Transverse colon (tissue), 4 donors: ENCODE data around the gene CDKN2AIP. TPM values are rescaled to one million over a fixed set of nuclear protein-coding genes. Genes with fewer than 3 reads are reported as not detected.
"Not testable (repeated sequence)": the region's sequence is repeated elsewhere in the genome, so short reads cannot be mapped to it uniquely, and the experiment has no call there.

Experiments used
- DNase-seq: peaks from one replicate; pipeline ENCODE4 v3.0.0-alpha.2; 2019
- H3K27ac ChIP-seq, 4 donors: fragments of 200-600 bp; sonication (generic); 2 replicates each; pipeline ENCODE4 v1.5.1; 2016 to 2018; ENCODE audit warnings: inconsistent platforms in 4 of 4
- H3K27me3 ChIP-seq: fragments of 200-600 bp; sonication (generic); 2 replicates; pipeline ENCODE4 v1.5.1; 2017; ENCODE audit warnings: inconsistent platforms
- H3K36me3 ChIP-seq, 4 donors: fragments of 200-600 bp; sonication (generic); 2 replicates each; pipeline ENCODE4 v1.5.1; 2017 to 2019; ENCODE audit warnings: inconsistent platforms in 4 of 4
- H3K4me1 ChIP-seq, 4 donors: fragments of 200-600 bp; sonication (generic); 2 replicates each; pipeline ENCODE4 v1.5.1; 2017 to 2020; ENCODE audit warnings: inconsistent platforms in 4 of 4
- H3K4me3 ChIP-seq, 4 donors: fragments of 200-600 bp; sonication (generic); 1 replicate in 1 of 4; 2 replicates in 3 of 4; pipeline versions ENCODE4 v1.5.1 to v1.6.1; 2017 to 2019; ENCODE audit warnings: inconsistent platforms in 4 of 4
- H3K9me3 ChIP-seq, 2 donors: fragments of 200-600 bp; sonication (generic); 2 replicates each; pipeline ENCODE4 v1.5.1; 2017 to 2019; ENCODE audit warnings: inconsistent platforms in 2 of 2
- CTCF ChIP-seq, 5 experiments: fragments of 200-600 bp in 3 of 5; fragments of 450-650 bp in 2 of 5; sonication (generic) in 3 of 5; IDR thresholded peaks; 1 replicate in 2 of 5; 2 replicates in 3 of 5; pipeline ENCODE4 v1.5.1; 2016 to 2017; ENCODE audit warnings: antibody characterized with exemption in 5 of 5, inconsistent platforms in 3 of 5, mild to moderate bottlenecking in 2 of 5, moderate library complexity in 1 of 5
- EP300 ChIP-seq: sonication (generic); formaldehyde crosslinking; IDR thresholded peaks from one replicate; pipeline ENCODE4 v1.6.1; 2017; ENCODE audit warnings: antibody characterized with exemption, low read depth
- POLR2A ChIP-seq: fragments of 450-650 bp; IDR thresholded peaks from one replicate; pipeline ENCODE4 v1.6.1; 2016; ENCODE audit warnings: antibody characterized with exemption, mild to moderate bottlenecking, moderate library complexity
- POLR2AphosphoS5 ChIP-seq, 3 donors: sonication (generic); formaldehyde crosslinking; IDR thresholded peaks; one replicate each; pipeline ENCODE4 v1.6.1; 2016; ENCODE audit warnings: antibody characterized with exemption in 3 of 3
- WGBS, 2 donors: methylation state at CpG; one replicate each; pipeline ENCODE4 v1.1.5; 2018; ENCODE audit warnings: low coverage in 1 of 2; 5-methylcytosine and 5-hydroxymethylcytosine counted together
- in situ Hi-C, 4 donors: fragments of 200-750 bp; cut with MboI; loops; one replicate each; pipeline versions ENCODE4 v1.15.0 to v1.15.1; 2017; ENCODE audit warnings: low sequenced_read_pairs in 3 of 4, low pct_ligation_motif_present in 1 of 4, low pct_unique_long_range_greater_than_20kb in 1 of 4
- intact Hi-C: fragments of 100-400 bp; cut with DNase I; formaldehyde crosslinking; loops from one replicate; pipeline ENCODE4 v1.15.1; 2023; ENCODE audit warnings: low total_unique reads
- total RNA-seq, 4 donors: library from RNA; depleted of rRNA; stranded (reverse); fragments of >200 nt; gene quantifications; one replicate each; pipeline ENCODE4 v1.1.0, GENCODE V29; 2016

The CDKN2AIP gene
- total RNA-seq, 4 donors from 2014 or later = 13.9 to 26.2 (median 24.7) TPM

- in situ Hi-C loops (no loop called here), intact Hi-C loops (no loop called here)
- 17 to 52% methylated on average over 1 to 12 of the region's 12 CpGs for WGBS, 2 donors
- DNase-seq = no peak
- H3K27me3 ChIP-seq = no peaks in the 10 kb centered on the region
- peak overlapping the region in 3 of 4 donors; percentile 10 to 19 (median 16) for H3K27ac ChIP-seq
- H3K36me3 ChIP-seq = no peaks in the 10 kb centered on the region
- H3K4me3 ChIP-seq = no peak overlapping the region
- TF ChIP-seq CTCF (IDR thresholded peaks at IDR 0.05) (no peak), POLR2A (no peak), POLR2AphosphoS5 (IDR thresholded peaks at IDR 0.05) (no peak), EP300 (no peak)
- H3K4me1 ChIP-seq = peaks cover 0 to 16% (median 9%) of the 10 kb centered on the region in 4 donors
- no peaks in the 10 kb centered on the region for H3K9me3 ChIP-seq
Measured at GRCh38 chr4:183430317-183430993, 14.0 kb upstream of the CDKN2AIP start.

- in situ Hi-C loops (no loop called here), intact Hi-C loops (no loop called here)
- no peak overlapping the region for H3K4me3 ChIP-seq
- TF ChIP-seq CTCF (IDR thresholded peaks at IDR 0.05) = no peak
- TF ChIP-seq POLR2AphosphoS5 (IDR thresholded peaks at IDR 0.05) = no peak
- TF ChIP-seq POLR2A = no peak
- TF ChIP-seq EP300 = no peak
- no peaks in the 10 kb centered on the region for H3K36me3 ChIP-seq
- no peaks in the 10 kb centered on the region for H3K27me3 ChIP-seq
- H3K27ac ChIP-seq = peak overlapping the region in 3 of 4 donors; percentile 10 to 19 (median 16)
- H3K4me1 ChIP-seq = peaks cover 0 to 16% (median 9%) of the 10 kb centered on the region in 4 donors
- no peak for DNase-seq
- WGBS, 2 donors = 21 to 27% methylated on average over 3 of the region's 3 CpGs
- no peaks in the 10 kb centered on the region for H3K9me3 ChIP-seq
Measured at GRCh38 chr4:183430994-183431347, 13.5 kb upstream of the CDKN2AIP start.

GRCh38 chr4:183431614-183432013 lies 12.8 kb upstream of the CDKN2AIP start:
- intact Hi-C loops = no loop called here
- Histone ChIP-seq H3K4me1 (peaks cover 0 to 16% (median 9%) of the 10 kb centered on the region in 4 donors), H3K27me3 (no peaks in the 10 kb centered on the region), H3K4me3 (no peak overlapping the region), H3K27ac (no peak overlapping the region), H3K9me3 (no peaks in the 10 kb centered on the region), H3K36me3 (no peaks in the 10 kb centered on the region)
- 93 to 100% methylated on average over 1 to 9 of the region's 9 CpGs for WGBS, 2 donors
- TF ChIP-seq EP300 = no peak
- no peak for DNase-seq
- in situ Hi-C loops = no loop called here

- DNase-seq, H3K9me3 ChIP-seq, H3K27me3 ChIP-seq, in situ Hi-C loops, intact Hi-C loops, H3K27ac ChIP-seq, H3K4me3 ChIP-seq, H3K36me3 ChIP-seq: not testable (repeated sequence)
- H3K4me1 ChIP-seq = peaks cover 3 to 29% (median 9%) of the 10 kb centered on the region in 4 donors
- WGBS, 2 donors = 92 to 100% methylated on average over 4 to 18 of the region's 27 CpGs
Measured at GRCh38 chr4:183433183-183433582, 11.3 kb upstream of the CDKN2AIP start.

- in situ Hi-C loops (no loop called here), intact Hi-C loops (no loop called here)
- WGBS, 2 donors = 90 to 100% methylated on average over 8 to 15 of the region's 15 CpGs
- no peak for DNase-seq
- Histone ChIP-seq H3K4me3 (no peak overlapping the region), H3K9me3 (no peaks in the 10 kb centered on the region), H3K27ac (peak overlapping the region in 2 of 4 donors; percentile 11 to 14), H3K36me3 (no peaks in the 10 kb centered on the region), H3K4me1 (peaks cover 3 to 32% (median 10%) of the 10 kb centered on the region in 4 donors), H3K27me3 (no peaks in the 10 kb centered on the region)
- TF ChIP-seq POLR2AphosphoS5 (IDR thresholded peaks at IDR 0.05) (no peak), CTCF (IDR thresholded peaks at IDR 0.05) (no peak), EP300 (no peak), POLR2A (no peak)
Measured at GRCh38 chr4:183434264-183434663, 10.2 kb upstream of the CDKN2AIP start.
